ENCODE data around the gene PARP14.

DNA sequence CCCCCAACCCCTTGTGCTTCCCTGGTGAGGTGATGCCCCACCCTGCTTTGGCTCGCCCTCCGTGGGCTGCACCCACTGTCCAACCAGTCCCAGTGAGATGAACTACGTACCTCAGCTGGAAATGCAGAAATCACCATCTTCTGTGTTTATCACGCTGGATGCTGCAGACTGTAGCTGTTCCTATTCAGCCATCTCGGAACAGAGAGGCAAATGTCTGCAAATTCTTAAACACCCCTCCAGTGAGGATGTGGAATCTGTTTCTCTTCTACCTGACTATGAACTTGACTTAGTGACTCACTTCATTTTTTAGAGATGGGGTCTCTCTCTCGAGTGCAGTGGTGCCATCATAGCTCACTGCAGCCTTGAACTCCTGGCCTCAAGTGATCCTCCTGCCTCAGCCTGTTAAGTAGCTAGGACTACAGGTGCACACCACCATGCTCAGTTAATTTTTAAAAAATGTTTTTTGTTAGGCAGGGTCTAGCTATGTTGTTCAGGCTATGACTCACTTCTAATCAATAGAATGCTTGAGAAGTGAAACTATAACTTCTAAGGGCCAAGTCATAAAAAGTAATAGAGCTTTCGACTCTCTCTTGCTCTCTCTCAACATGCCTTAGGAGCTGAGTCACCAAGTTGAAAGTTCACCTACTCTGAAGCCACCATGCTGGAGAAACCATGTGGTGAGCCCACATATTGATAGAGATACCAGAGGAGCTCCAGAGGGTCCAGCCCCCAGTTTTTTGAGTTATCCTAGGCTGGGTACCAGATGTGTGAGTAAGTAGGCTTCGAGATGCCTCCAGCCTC, 11.5 kb upstream of the PARP14 start:
- TF ChIP-seq EP300 (IDR thresholded peaks at IDR 0.05) (no peak), POLR2AphosphoS5 (IDR thresholded peaks at IDR 0.05) (no peak)

Measured in stomach (tissue), 4 donors.